ENCODE measurements around the gene RAP1A.

RAP1A gene

DNA sequence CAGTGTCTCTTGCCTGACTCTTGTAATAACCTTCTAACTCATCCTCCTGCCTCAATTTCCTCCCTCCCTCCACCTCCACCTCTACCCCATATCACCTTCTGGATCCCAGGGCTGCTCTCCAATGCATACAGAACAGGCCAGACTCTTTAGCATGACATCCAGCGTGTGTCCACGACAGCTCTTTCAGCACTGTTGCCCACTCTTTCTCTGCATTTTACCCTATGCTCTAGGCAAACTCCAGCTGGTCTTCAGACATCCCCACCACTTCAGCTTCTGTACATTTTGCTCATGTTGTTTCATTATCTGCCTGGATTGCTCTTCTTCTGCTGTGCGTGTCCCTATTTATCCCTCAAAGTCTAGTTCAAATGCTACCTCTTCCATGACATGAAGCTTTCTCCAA lies 114.8 kb downstream of the RAP1A start:
- H3K27me3 ChIP-seq (replicated peaks; ENCODE audit: control insufficient read depth, insufficient read depth, low read length) = no peaks in the 10 kb centered on the region
- H3K9ac ChIP-seq (ENCODE audit: low read length) = no peak overlapping the region
- H3K36me3 ChIP-seq (ENCODE audit: control insufficient read depth, insufficient read depth, low read length, severe bottlenecking) = no peaks in the 10 kb centered on the region
- H3K4me3 ChIP-seq (ENCODE audit: low read length) = no peak overlapping the region
- peaks cover 82% of the 10 kb centered on the region for H3K4me1 ChIP-seq (ENCODE audit: control insufficient read depth, insufficient read depth, low read length)
- DNase-seq (ENCODE audit: low read depth) = no peak
- H3K9me3 ChIP-seq (ENCODE audit: control insufficient read depth, low read length) = no peaks in the 10 kb centered on the region

DNA sequence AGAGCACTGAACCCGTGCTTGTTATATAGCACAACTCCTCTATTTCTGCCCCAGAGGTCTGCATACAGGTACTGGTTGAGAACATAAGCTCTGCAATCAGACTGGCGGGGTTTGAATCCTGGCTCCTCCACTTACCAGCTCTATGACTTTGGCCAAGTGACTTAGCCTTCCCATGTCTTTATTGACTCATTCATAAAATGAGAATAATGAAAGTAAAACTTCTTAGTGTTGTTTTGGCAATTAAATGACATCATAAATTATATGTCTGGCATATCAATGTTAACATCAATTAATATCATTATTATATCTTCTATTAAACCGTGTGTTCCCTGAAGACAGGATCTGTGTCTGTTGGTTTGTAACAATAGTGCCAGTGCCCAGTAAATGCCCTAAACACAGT lies 115.3 kb downstream of the RAP1A start:
- no peak overlapping the region for H3K9ac ChIP-seq (ENCODE audit: low read length)
- no peak for DNase-seq (ENCODE audit: low read depth)
- H3K4me3 ChIP-seq (ENCODE audit: low read length) = no peak overlapping the region
- H3K9me3 ChIP-seq (ENCODE audit: control insufficient read depth, low read length) = no peaks in the 10 kb centered on the region
- no peaks in the 10 kb centered on the region for H3K36me3 ChIP-seq (ENCODE audit: control insufficient read depth, insufficient read depth, low read length, severe bottlenecking)
- peaks cover 81% of the 10 kb centered on the region for H3K4me1 ChIP-seq (ENCODE audit: control insufficient read depth, insufficient read depth, low read length)
- H3K27me3 ChIP-seq (replicated peaks; ENCODE audit: control insufficient read depth, insufficient read depth, low read length) = no peaks in the 10 kb centered on the region

DNA sequence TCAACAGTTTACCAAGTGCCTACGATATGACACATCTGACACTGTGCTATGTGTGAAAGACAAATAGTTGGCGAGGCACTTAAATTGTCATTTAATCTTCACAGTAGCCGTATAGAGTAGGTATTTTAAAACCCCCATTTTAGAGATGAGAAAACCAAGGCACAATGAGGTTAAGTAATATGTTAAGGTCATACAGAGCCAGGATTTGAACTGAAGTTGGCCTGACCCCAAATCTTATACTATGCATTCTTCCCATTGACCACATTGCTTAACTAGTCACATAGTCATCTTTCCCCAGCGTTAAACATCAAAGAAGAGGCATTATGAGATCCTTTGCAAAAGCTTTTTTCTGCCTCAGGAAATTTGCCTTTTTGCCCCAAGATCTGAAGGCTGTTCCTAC lies 115.7 kb downstream of the RAP1A start:
- Histone ChIP-seq H3K27me3 (replicated peaks; ENCODE audit: control insufficient read depth, insufficient read depth, low read length) (no peaks in the 10 kb centered on the region), H3K4me1 (ENCODE audit: control insufficient read depth, insufficient read depth, low read length) (peaks cover 79% of the 10 kb centered on the region), H3K36me3 (ENCODE audit: control insufficient read depth, insufficient read depth, low read length, severe bottlenecking) (no peaks in the 10 kb centered on the region), H3K9me3 (ENCODE audit: control insufficient read depth, low read length) (no peaks in the 10 kb centered on the region), H3K4me3 (ENCODE audit: low read length) (no peak overlapping the region), H3K9ac (ENCODE audit: low read length) (no peak overlapping the region)
- DNase-seq (ENCODE audit: low read depth) = no peak

- no peaks in the 10 kb centered on the region for H3K36me3 ChIP-seq (ENCODE audit: control insufficient read depth, insufficient read depth, low read length, severe bottlenecking)
- no peaks in the 10 kb centered on the region for H3K27me3 ChIP-seq (replicated peaks; ENCODE audit: control insufficient read depth, insufficient read depth, low read length)
- H3K4me1 ChIP-seq (ENCODE audit: control insufficient read depth, insufficient read depth, low read length) = peaks cover 72% of the 10 kb centered on the region
- H3K9ac ChIP-seq (ENCODE audit: low read length) = no peak overlapping the region
- H3K9me3 ChIP-seq (ENCODE audit: control insufficient read depth, low read length) = no peaks in the 10 kb centered on the region
- H3K4me3 ChIP-seq (ENCODE audit: low read length) = no peak overlapping the region
- DNase-seq (ENCODE audit: low read depth) = no peak
Observed at GRCh38 chr1:111735858-111736544, 116.4 kb downstream of the RAP1A start.

DNA sequence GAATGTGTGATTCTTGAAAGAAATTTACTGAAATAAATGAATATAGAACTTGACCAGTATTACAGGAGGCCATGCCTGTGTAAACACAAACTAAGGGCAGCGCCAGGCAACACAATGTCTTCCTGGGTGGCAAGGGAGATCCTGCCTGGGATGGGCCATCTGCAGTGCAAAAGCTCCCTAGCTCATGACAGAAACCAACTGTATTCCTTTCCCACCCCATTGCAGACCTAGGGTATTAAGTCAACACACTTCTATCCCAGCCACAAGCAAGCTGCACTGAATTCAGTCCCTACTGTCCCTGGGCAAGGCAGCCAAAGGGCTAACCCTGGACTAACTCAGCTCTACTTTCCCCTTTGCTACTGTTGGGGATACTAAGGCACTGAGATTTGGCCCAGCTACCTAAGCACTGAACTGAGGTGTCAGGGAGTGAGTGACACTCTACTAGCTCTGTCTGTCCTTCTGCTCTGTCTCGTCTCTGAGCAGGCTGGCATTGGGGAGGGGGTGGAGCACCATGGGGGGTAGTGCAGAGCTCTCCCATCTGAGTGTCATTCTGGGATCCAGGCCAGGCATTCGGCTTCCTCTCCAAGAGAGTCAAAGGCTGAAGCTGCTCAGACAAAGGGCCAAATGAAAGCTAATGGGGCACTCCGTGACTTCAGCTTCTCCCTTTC lies 117.1 kb downstream of the RAP1A start:
- Histone ChIP-seq H3K9me3 (ENCODE audit: control insufficient read depth, low read length) (no peaks in the 10 kb centered on the region), H3K4me3 (ENCODE audit: low read length) (peak overlapping the region; percentile 86), H3K36me3 (ENCODE audit: control insufficient read depth, insufficient read depth, low read length, severe bottlenecking) (no peaks in the 10 kb centered on the region), H3K27me3 (replicated peaks; ENCODE audit: control insufficient read depth, insufficient read depth, low read length) (no peaks in the 10 kb centered on the region), H3K4me1 (ENCODE audit: control insufficient read depth, insufficient read depth, low read length) (peaks cover 65% of the 10 kb centered on the region), H3K9ac (ENCODE audit: low read length) (peak overlapping the region; percentile 89)
- no peak for DNase-seq (ENCODE audit: low read depth)

- peak overlapping the region; percentile 89 for H3K9ac ChIP-seq (ENCODE audit: low read length)
- H3K4me1 ChIP-seq (ENCODE audit: control insufficient read depth, insufficient read depth, low read length) = peaks cover 62% of the 10 kb centered on the region
- H3K36me3 ChIP-seq (ENCODE audit: control insufficient read depth, insufficient read depth, low read length, severe bottlenecking) = no peaks in the 10 kb centered on the region
- H3K9me3 ChIP-seq (ENCODE audit: control insufficient read depth, low read length) = no peaks in the 10 kb centered on the region
- no peaks in the 10 kb centered on the region for H3K27me3 ChIP-seq (replicated peaks; ENCODE audit: control insufficient read depth, insufficient read depth, low read length)
- DNase-seq (ENCODE audit: low read depth) = no peak
- peak overlapping the region; percentile 86 for H3K4me3 ChIP-seq (ENCODE audit: low read length)
Observed at GRCh38 chr1:111737216-111738132, 117.9 kb downstream of the RAP1A start.

DNA sequence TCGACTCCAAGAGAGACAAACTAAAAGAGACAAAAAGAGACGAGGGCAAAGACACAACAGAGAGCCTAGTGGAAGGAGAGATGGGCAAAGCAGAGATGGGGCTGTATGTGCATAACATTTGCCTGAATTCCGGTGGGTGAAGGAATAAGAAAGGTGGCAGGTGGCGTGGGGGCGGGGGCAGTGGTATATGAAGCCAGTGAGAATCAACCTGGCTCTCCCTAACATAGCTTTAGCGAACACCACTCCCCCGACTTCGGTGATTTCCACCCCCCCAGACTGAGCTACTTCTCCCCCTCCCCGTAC lies 118.5 kb downstream of the RAP1A start:
- H3K9me3 ChIP-seq (ENCODE audit: control insufficient read depth, low read length) = no peaks in the 10 kb centered on the region
- H3K27me3 ChIP-seq (replicated peaks; ENCODE audit: control insufficient read depth, insufficient read depth, low read length) = no peaks in the 10 kb centered on the region
- H3K4me1 ChIP-seq (ENCODE audit: control insufficient read depth, insufficient read depth, low read length) = peaks cover 57% of the 10 kb centered on the region
- H3K9ac ChIP-seq (ENCODE audit: low read length) = peak overlapping the region; percentile 89
- DNase-seq (ENCODE audit: low read depth) = no peak
- peak overlapping the region; percentile 86 for H3K4me3 ChIP-seq (ENCODE audit: low read length)
- H3K36me3 ChIP-seq (ENCODE audit: control insufficient read depth, insufficient read depth, low read length, severe bottlenecking) = no peaks in the 10 kb centered on the region

DNA sequence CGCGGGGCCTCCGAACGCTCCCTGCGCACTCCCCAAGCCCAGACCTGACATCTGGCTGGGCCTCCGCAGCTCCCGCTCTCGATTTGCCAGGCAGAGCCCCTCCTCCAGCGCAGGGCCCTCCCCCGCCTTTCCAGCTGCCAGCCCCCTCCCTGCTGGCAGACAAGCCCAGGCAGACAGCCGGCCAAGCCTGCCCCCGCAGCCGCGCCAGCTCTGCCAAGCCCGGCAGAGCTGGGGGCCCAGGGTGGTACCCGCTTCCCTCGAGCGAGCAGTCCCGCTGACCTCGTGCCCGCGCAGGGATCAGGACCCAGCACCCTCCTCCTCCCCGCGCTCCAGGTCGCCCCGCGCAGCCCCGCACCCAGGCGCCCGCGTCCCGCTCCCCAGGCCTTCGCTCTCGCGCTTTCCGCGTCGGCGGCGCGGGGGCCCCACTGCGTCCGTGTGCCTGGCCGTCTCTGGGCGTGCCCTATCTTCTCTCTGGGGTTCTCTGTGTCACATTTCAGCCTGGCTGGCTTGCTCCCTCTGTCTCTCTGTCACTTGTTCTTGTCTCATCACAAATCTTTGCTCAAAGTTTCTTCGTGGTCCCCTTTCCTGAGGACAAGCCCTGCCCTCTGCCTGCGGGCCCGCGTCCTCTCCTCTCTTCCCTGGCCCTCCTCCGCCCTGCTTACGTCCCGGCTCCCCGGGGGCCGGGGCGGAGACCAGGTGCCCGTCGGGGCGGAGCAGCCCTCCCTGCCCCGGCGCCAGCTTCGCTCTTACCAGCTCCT lies 119.0 kb downstream of the RAP1A start:
- Histone ChIP-seq H3K4me1 (ENCODE audit: control insufficient read depth, insufficient read depth, low read length) (peaks cover 53% of the 10 kb centered on the region), H3K27me3 (replicated peaks; ENCODE audit: control insufficient read depth, insufficient read depth, low read length) (no peaks in the 10 kb centered on the region), H3K4me3 (ENCODE audit: low read length) (peak overlapping the region; percentile 86), H3K9ac (ENCODE audit: low read length) (peak overlapping the region; percentile 89), H3K9me3 (ENCODE audit: control insufficient read depth, low read length) (no peaks in the 10 kb centered on the region), H3K36me3 (ENCODE audit: control insufficient read depth, insufficient read depth, low read length, severe bottlenecking) (no peaks in the 10 kb centered on the region)
- DNase-seq (ENCODE audit: low read depth) = peak; percentile 85

GRCh38 chr1:111739194-111739924 lies 119.8 kb downstream of the RAP1A start, which contains the start of gene INKA2:
Gene INKA2, minus strand, starts transcription at chr1:111739395. Its CDS starts 153 bp downstream, at chr1:111739242.
- peak; percentile 96 for DNase-seq (ENCODE audit: low read depth)
- Histone ChIP-seq H3K4me3 (ENCODE audit: low read length) (peak within 1 kb of the TSS; percentile 86), H3K4me1 (ENCODE audit: control insufficient read depth, insufficient read depth, low read length) (peaks cover 48% of the 10 kb centered on the region), H3K27me3 (replicated peaks; ENCODE audit: control insufficient read depth, insufficient read depth, low read length) (no peaks in the 10 kb centered on the region), H3K9me3 (ENCODE audit: control insufficient read depth, low read length) (no peaks in the 10 kb centered on the region), H3K9ac (ENCODE audit: low read length) (peak within 1 kb of the TSS; percentile 89), H3K36me3 (ENCODE audit: control insufficient read depth, insufficient read depth, low read length, severe bottlenecking) (no peaks in the 10 kb centered on the region)

DNA sequence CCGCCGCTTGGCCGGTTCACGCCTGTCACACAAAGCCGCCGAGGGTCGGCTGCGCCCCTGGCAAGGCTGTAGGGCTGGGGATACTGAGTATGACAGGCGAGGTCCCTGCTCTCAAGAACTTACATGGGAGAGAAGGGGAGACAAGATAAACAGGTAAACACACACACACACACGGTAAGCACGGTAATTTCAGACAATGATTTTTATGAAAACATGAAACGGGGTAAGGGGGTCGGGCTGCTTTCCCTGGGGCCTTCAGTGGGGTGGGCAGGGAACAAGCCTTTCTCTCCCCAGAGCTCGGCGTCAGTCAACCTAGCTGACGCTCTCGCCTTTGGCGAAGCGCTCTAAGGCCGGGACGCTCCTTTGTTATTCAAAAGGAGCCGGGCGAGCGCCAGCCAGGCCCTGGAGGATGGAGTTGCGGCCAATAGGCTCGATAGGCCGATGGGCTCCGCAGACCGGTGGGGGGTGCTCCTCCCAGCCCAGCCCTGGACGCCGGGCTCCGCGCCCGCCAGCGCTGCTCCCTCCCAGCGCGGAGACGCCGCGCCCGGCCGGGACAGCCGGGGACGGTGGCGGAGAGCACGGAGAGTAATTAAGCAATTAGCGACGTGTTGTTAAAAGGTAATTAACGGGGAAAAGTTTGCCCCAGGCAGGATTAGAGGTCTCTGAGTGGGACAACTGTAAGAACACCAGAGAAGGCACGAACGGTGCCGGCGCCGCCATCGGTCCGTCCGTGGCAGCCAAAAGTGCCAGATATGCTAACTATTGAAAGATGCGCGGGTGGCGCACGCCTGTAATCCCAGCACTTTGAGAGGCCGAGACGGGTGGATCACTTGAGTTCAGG lies 120.6 kb downstream of the RAP1A start:
- H3K4me3 ChIP-seq (ENCODE audit: low read length) = peak overlapping the region; percentile 86
- peaks cover 40% of the 10 kb centered on the region for H3K4me1 ChIP-seq (ENCODE audit: control insufficient read depth, insufficient read depth, low read length)
- peak; percentile 83 for DNase-seq (ENCODE audit: low read depth)

More for the DNA sequence above, 120.6 kb downstream of the RAP1A start:
- H3K36me3 ChIP-seq (ENCODE audit: control insufficient read depth, insufficient read depth, low read length, severe bottlenecking) = no peaks in the 10 kb centered on the region
- H3K9me3 ChIP-seq (ENCODE audit: control insufficient read depth, low read length) = no peaks in the 10 kb centered on the region
- no peaks in the 10 kb centered on the region for H3K27me3 ChIP-seq (replicated peaks; ENCODE audit: control insufficient read depth, insufficient read depth, low read length)
- H3K9ac ChIP-seq (ENCODE audit: low read length) = peak overlapping the region; percentile 89

Measured in adipocyte (in vitro differentiated cells).